ENCODE data around the gene EEFSEC.

DNA sequence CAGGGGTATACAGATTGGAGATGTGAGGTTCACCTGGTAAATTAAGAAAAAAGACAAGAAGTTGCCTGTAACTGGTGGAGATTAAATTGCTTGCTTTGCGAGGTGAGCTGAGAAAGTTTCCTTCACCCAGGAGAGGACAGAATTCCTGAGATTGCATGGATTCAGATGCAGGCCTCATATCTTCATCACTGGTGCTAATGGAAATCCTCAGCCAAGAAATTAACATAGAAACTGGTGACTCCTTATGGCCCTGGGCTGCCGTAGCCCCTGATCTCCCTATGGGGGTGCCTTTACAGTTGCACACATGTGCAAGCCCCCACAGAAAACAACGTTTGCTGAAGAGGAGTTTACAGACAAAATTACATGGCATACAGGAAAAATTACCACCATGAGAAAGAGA is 68.0 kb downstream of the EEFSEC start:
- TF ChIP-seq, protein P1, sequence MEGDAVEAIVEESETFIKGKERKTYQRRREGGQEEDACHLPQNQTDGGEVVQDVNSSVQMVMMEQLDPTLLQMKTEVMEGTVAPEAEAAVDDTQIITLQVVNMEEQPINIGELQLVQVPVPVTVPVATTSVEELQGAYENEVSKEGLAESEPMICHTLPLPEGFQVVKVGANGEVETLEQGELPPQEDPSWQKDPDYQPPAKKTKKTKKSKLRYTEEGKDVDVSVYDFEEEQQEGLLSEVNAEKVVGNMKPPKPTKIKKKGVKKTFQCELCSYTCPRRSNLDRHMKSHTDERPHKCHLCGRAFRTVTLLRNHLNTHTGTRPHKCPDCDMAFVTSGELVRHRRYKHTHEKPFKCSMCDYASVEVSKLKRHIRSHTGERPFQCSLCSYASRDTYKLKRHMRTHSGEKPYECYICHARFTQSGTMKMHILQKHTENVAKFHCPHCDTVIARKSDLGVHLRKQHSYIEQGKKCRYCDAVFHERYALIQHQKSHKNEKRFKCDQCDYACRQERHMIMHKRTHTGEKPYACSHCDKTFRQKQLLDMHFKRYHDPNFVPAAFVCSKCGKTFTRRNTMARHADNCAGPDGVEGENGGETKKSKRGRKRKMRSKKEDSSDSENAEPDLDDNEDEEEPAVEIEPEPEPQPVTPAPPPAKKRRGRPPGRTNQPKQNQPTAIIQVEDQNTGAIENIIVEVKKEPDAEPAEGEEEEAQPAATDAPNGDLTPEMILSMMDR (conservative IDR thresholded peaks at IDR 0.05), result no peak
- TF ChIP-seq EZH2 (IDR thresholded peaks at IDR 0.05; ENCODE audit: low read depth), result no peak
